HEK293 (cell line): Measurements from ENCODE around the gene MVP.

ENCODE experiments used
- CTCF ChIA-PET: fragments of 350-600 bp; formaldehyde crosslinking; extraction: SDS; loops from one replicate; lab custom pipeline; 2021; ENCODE audit warnings: antibody characterized with exemption; lab: Yijun Ruan, JAX
- POLR2A ChIA-PET: fragments of 300-600 bp; formaldehyde crosslinking; extraction: SDS; loops from one replicate; lab custom pipeline; 2020; ENCODE audit warnings: antibody characterized with exemption, inconsistent platforms; lab: Yijun Ruan, JAX
- H3K27ac ChIP-seq: fragments of 200-500 bp; sonication (Bioruptor generic); 2 replicates; pipeline ENCODE4 v1.5.1; 2014; ENCODE audit warnings: low read depth, low read length, control low read depth, inconsistent platforms; ENCODE audit errors: extremely low read depth
- H3K36me3 ChIP-seq, 2 experiments: fragments of 200-500 bp in 1 of 2; sonication (Bioruptor generic) in 1 of 2; 1 replicate in 1 of 2; 2 replicates in 1 of 2; pipeline ENCODE4 v1.5.1; 2014 to 2017; ENCODE audit warnings: inconsistent platforms in 2 of 2, low read length in 2 of 2; ENCODE audit not compliant: control insufficient read depth in 2 of 2, insufficient read depth in 1 of 2
- H3K4me1 ChIP-seq: fragments of 200-500 bp; sonication (Bioruptor generic); 2 replicates; pipeline ENCODE4 v1.5.1; 2014; ENCODE audit warnings: mild to moderate bottlenecking, low read length, inconsistent platforms; ENCODE audit not compliant: control insufficient read depth, insufficient read depth
- H3K4me3 ChIP-seq: 2 replicates; pipeline ENCODE4 v1.5.1; 2011; ENCODE audit warnings: low read depth, mild to moderate bottlenecking, control low read depth, low read length, moderate library complexity
- H3K9me3 ChIP-seq: fragments of 200-500 bp; sonication (Bioruptor generic); 2 replicates; pipeline ENCODE4 v1.5.1; 2014; ENCODE audit warnings: low read depth, low read length, inconsistent platforms; ENCODE audit not compliant: control insufficient read depth, insufficient read depth
- AEBP2 ChIP-seq: fragments of 450-650 bp; formaldehyde crosslinking; IDR thresholded peaks from 2 replicates; pipeline ENCODE4 v1.5.1; 2016; ENCODE audit warnings: missing biosample characterization, missing genetic modification characterization, borderline replicate concordance
- GLIS2 ChIP-seq: fragments of 450-650 bp; formaldehyde crosslinking; IDR thresholded peaks from 2 replicates; pipeline ENCODE4 v1.5.1; 2016; ENCODE audit warnings: missing biosample characterization, missing genetic modification characterization
- KLF1 ChIP-seq: fragments of 450-650 bp; formaldehyde crosslinking; IDR thresholded peaks from 2 replicates; pipeline ENCODE4 v1.5.1; 2016; ENCODE audit warnings: missing biosample characterization, missing genetic modification characterization
- WT1 ChIP-seq: fragments of 450-650 bp; formaldehyde crosslinking; IDR thresholded peaks from 2 replicates; pipeline ENCODE4 v1.5.1; 2016; ENCODE audit warnings: missing biosample characterization, missing genetic modification characterization
- YY1 ChIP-seq: fragments of 450-650 bp; formaldehyde crosslinking; IDR thresholded peaks from 2 replicates; pipeline ENCODE4 v1.5.1; 2018; ENCODE audit warnings: missing biosample characterization, missing genetic modification characterization
- YY2 ChIP-seq: fragments of 450-650 bp; formaldehyde crosslinking; IDR thresholded peaks from 2 replicates; pipeline ENCODE4 v1.5.1; 2016; ENCODE audit warnings: missing biosample characterization, missing genetic modification characterization
- ZBTB10 ChIP-seq: fragments of 450-650 bp; formaldehyde crosslinking; IDR thresholded peaks from 2 replicates; pipeline ENCODE4 v1.5.1; 2016; ENCODE audit warnings: missing biosample characterization, missing genetic modification characterization
- ZBTB7A ChIP-seq: fragments of 450-650 bp; formaldehyde crosslinking; IDR thresholded peaks from 2 replicates; pipeline ENCODE4 v1.5.1; 2016; ENCODE audit warnings: low read depth, missing biosample characterization, missing genetic modification characterization
- ZNF140 ChIP-seq: fragments of 450-650 bp; formaldehyde crosslinking; IDR thresholded peaks from 2 replicates; pipeline ENCODE4 v1.5.1; 2016; ENCODE audit warnings: missing biosample characterization, missing genetic modification characterization
- ZNF302 ChIP-seq: fragments of 450-650 bp; formaldehyde crosslinking; IDR thresholded peaks from 2 replicates; pipeline ENCODE4 v1.5.1; 2016; ENCODE audit warnings: missing biosample characterization, missing genetic modification characterization, low read depth
- ZNF354C ChIP-seq: fragments of 450-650 bp; formaldehyde crosslinking; IDR thresholded peaks from 2 replicates; pipeline ENCODE4 v1.5.1; 2016; ENCODE audit warnings: missing biosample characterization, missing genetic modification characterization, low read depth, borderline replicate concordance
- ZNF416 ChIP-seq: fragments of 450-650 bp; formaldehyde crosslinking; IDR thresholded peaks from 2 replicates; pipeline ENCODE4 v1.5.1; 2016; ENCODE audit warnings: missing biosample characterization, missing genetic modification characterization
- ZNF501 ChIP-seq: fragments of 450-650 bp; formaldehyde crosslinking; IDR thresholded peaks from 2 replicates; pipeline ENCODE4 v1.5.1; 2016; ENCODE audit warnings: missing biosample characterization, missing genetic modification characterization
- ZNF549 ChIP-seq: fragments of 450-650 bp; IDR thresholded peaks from 2 replicates; pipeline ENCODE4 v1.5.1; 2018; ENCODE audit warnings: missing biosample characterization, missing genetic modification characterization, mild to moderate bottlenecking, inconsistent platforms, moderate library complexity
- ZNF561 ChIP-seq: fragments of 450-650 bp; IDR thresholded peaks from 2 replicates; pipeline ENCODE4 v1.5.1; 2018; ENCODE audit warnings: missing biosample characterization, missing genetic modification characterization, borderline replicate concordance
- ZNF600 ChIP-seq: fragments of 450-650 bp; formaldehyde crosslinking; IDR thresholded peaks from 2 replicates; pipeline ENCODE4 v1.5.1; 2016; ENCODE audit warnings: missing biosample characterization, missing genetic modification characterization
- ZNF645 ChIP-seq: fragments of 450-650 bp; formaldehyde crosslinking; IDR thresholded peaks from 2 replicates; pipeline ENCODE4; 2016; ENCODE audit warnings: missing biosample characterization, missing genetic modification characterization
- ZNF658 ChIP-seq: fragments of 450-650 bp; formaldehyde crosslinking; IDR thresholded peaks from 2 replicates; pipeline ENCODE4; 2016; ENCODE audit warnings: missing biosample characterization, missing genetic modification characterization
- ZNF768 ChIP-seq: fragments of 450-650 bp; formaldehyde crosslinking; IDR thresholded peaks from 2 replicates; pipeline ENCODE4 v1.5.1; 2018; ENCODE audit warnings: missing biosample characterization, mild to moderate bottlenecking, missing genetic modification characterization
- ZNF843 ChIP-seq: fragments of 450-650 bp; formaldehyde crosslinking; IDR thresholded peaks from 2 replicates; pipeline ENCODE4 v1.5.1; 2016; ENCODE audit warnings: missing biosample characterization, missing genetic modification characterization
- TF ChIP-seq, protein P1 (sequence below): fragments of 450-650 bp; formaldehyde crosslinking; IDR thresholded peaks from 2 replicates; pipeline ENCODE4 v1.5.1; 2016; ENCODE audit warnings: missing biosample characterization, missing genetic modification characterization
- TF ChIP-seq, protein P2 (sequence below): fragments of 450-650 bp; formaldehyde crosslinking; IDR thresholded peaks from 2 replicates; pipeline ENCODE4 v1.5.1; 2017; ENCODE audit warnings: missing biosample characterization, missing genetic modification characterization

Gene MVP

GRCh38 chr16:29843931-29844330 is 23.7 kb downstream of the MVP start:
- no peak for TF ChIP-seq WT1 (tag by site-specific recombination)
- no peak for TF ChIP-seq ZNF561 (tag by site-specific recombination)
- no peak for TF ChIP-seq ZNF549 (tag by site-specific recombination)
- no peak for TF ChIP-seq KLF1 (tag by site-specific recombination)
- no peak for TF ChIP-seq ZNF501 (tag by site-specific recombination)
- POLR2A ChIA-PET: interaction anchor here (1.4 kb wide), 1 partner anchor 9 kb away, joined by 3 read pairs; no protein-coding TSS in a partner anchor
- Histone ChIP-seq H3K36me3 (peaks cover 0 to 9% of the 10 kb centered on the region in 2 experiments; a peak in 1 of 3 replicates), H3K27ac (no peak overlapping the region), H3K4me3 (no peak overlapping the region), H3K4me1 (no peaks in the 10 kb centered on the region), H3K9me3 (no peaks in the 10 kb centered on the region)
- CTCF ChIA-PET: interaction anchor here (1.1 kb wide), 1 partner anchor 25 kb away, joined by 6 read pairs; the partner anchor contains the start of gene MVP

DNA sequence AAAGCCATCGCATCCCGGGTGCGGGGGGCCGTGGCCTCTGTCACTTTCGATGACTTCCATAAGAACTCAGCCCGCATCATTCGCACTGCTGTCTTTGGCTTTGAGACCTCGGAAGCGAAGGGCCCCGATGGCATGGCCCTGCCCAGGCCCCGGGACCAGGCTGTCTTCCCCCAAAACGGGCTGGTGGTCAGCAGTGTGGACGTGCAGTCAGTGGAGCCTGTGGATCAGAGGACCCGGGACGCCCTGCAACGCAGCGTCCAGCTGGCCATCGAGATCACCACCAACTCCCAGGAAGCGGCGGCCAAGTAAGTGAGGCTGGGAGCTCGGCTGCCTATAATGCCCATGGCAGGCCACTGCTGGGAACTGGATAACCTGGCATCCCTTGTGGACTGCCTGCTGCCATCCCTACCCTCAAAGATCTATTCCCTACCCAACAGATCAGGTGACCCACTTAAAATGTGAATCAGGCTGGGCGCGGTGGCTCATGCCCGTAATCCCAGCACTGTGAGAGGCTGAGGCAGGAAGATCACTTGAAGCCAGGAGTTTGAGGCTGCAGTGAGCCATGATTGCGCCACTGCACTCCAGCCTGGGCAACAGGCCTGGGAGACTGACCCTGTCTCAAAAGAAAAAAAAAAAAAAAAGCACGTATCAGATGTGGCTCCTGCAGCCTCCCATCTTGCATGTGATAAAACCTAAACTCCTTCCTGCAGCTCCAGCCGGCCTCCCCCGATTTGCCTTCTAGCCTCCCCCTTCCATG is 24.5 kb downstream of the MVP start:
- TF ChIP-seq ZNF600 (tag by site-specific recombination): 0 out of 2 replicates have a peak, but pooled peaks have one; percentile 17
- TF ChIP-seq YY2: no peak
- no peak for TF ChIP-seq ZNF140 (tag by site-specific recombination)
- no peak for TF ChIP-seq ZNF843 (tag by site-specific recombination)
- TF ChIP-seq, protein P1, sequence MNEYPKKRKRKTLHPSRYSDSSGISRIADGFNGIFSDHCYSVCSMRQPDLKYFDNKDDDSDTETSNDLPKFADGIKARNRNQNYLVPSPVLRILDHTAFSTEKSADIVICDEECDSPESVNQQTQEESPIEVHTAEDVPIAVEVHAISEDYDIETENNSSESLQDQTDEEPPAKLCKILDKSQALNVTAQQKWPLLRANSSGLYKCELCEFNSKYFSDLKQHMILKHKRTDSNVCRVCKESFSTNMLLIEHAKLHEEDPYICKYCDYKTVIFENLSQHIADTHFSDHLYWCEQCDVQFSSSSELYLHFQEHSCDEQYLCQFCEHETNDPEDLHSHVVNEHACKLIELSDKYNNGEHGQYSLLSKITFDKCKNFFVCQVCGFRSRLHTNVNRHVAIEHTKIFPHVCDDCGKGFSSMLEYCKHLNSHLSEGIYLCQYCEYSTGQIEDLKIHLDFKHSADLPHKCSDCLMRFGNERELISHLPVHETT (tag by site-specific recombination): no peak
- no peak overlapping the region for H3K4me3 ChIP-seq
- ChIA-PET POLR2A (interaction anchor here (0.6 to 1.4 kb wide), 3 partner anchors 10 to 40 kb away, joined by 3 read pairs; partner anchors contain the start of gene PAGR1), CTCF (interaction anchor here (0.9 to 1.4 kb wide), 4 partner anchors 10 to 29 kb away, joined by 3 to 6 read pairs (median 4); partner anchors contain the start of gene MVP)
- no peaks in the 10 kb centered on the region for H3K9me3 ChIP-seq
- peaks cover 0 to 9% of the 10 kb centered on the region in 2 experiments; a peak in 1 of 3 replicates for H3K36me3 ChIP-seq
- no peak overlapping the region for H3K27ac ChIP-seq
- no peaks in the 10 kb centered on the region for H3K4me1 ChIP-seq

DNA sequence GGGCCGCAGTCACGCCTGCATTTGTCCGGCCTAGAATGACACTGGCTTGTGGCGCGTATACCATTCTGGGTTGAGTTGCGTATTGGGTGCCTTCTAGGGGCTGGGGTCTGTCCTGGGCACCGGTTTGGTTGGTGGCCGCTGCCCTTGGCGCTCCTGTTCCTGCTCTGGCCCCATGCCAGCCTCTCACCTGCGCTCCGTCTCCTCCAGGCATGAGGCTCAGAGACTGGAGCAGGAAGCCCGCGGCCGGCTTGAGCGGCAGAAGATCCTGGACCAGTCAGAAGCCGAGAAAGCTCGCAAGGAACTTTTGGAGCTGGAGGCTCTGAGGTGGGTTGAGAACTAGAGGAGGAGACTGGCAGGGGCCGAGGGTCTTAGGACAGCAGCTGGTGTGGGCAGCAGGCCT is 25.4 kb downstream of the MVP start:
- H3K27ac ChIP-seq: no peak overlapping the region
- CTCF ChIA-PET: interaction anchor here (0.9 to 1.4 kb wide), 2 partner anchors 23 to 29 kb away, joined by 3 read pairs; no protein-coding TSS in a partner anchor
- peaks cover 0 to 9% of the 10 kb centered on the region in 2 experiments; a peak in 1 of 3 replicates for H3K36me3 ChIP-seq
- POLR2A ChIA-PET: interaction anchor here (0.6 to 1.2 kb wide), 2 partner anchors 30 to 41 kb away, joined by 3 read pairs; partner anchors contain the start of gene PAGR1
- no peak overlapping the region for H3K4me3 ChIP-seq
- no peaks in the 10 kb centered on the region for H3K9me3 ChIP-seq
- H3K4me1 ChIP-seq: no peaks in the 10 kb centered on the region
- TF ChIP-seq ZBTB10 (tag by site-specific recombination) (no peak), GLIS2 (tag by site-specific recombination) (no peak), ZNF645 (tag by site-specific recombination) (no peak), YY1 (tag by site-specific recombination) (no peak), ZNF416 (tag by site-specific recombination) (no peak), WT1 (tag by site-specific recombination) (no peak), ZBTB7A (no peak), ZNF658 (tag by site-specific recombination) (no peak), ZNF768 (no peak), ZNF354C (tag by site-specific recombination) (no peak), AEBP2 (tag by site-specific recombination) (no peak), ZNF302 (tag by site-specific recombination) (no peak)
- TF ChIP-seq, protein P2, sequence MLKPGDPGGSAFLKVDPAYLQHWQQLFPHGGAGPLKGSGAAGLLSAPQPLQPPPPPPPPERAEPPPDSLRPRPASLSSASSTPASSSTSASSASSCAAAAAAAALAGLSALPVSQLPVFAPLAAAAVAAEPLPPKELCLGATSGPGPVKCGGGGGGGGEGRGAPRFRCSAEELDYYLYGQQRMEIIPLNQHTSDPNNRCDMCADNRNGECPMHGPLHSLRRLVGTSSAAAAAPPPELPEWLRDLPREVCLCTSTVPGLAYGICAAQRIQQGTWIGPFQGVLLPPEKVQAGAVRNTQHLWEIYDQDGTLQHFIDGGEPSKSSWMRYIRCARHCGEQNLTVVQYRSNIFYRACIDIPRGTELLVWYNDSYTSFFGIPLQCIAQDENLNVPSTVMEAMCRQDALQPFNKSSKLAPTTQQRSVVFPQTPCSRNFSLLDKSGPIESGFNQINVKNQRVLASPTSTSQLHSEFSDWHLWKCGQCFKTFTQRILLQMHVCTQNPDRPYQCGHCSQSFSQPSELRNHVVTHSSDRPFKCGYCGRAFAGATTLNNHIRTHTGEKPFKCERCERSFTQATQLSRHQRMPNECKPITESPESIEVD (tag by site-specific recombination): no peak
